MM.1S (cell line): Measurements from ENCODE around the gene EXOC4.

ENCODE experiments used
- EZH2 ChIP-seq: fragments of 300-600 bp; sonication (generic); optimal IDR thresholded peaks from 2 replicates; pipeline ENCODE3; 2017; ENCODE audit warnings: low read depth, mild to moderate bottlenecking, antibody characterized with exemption, low read length, mixed read lengths
- EZH2phosphoT487 ChIP-seq: fragments of 300-600 bp; sonication (generic); IDR thresholded peaks from 2 replicates; pipeline ENCODE4 v1.6.1; 2018; ENCODE audit warnings: antibody characterized with exemption, low read length
- TF ChIP-seq, protein P1 (sequence below): fragments of 300-600 bp; sonication (generic); IDR thresholded peaks from 2 replicates; pipeline ENCODE4 v1.5.1; 2016; ENCODE audit warnings: antibody characterized with exemption, low read length, mixed read lengths

DNA sequence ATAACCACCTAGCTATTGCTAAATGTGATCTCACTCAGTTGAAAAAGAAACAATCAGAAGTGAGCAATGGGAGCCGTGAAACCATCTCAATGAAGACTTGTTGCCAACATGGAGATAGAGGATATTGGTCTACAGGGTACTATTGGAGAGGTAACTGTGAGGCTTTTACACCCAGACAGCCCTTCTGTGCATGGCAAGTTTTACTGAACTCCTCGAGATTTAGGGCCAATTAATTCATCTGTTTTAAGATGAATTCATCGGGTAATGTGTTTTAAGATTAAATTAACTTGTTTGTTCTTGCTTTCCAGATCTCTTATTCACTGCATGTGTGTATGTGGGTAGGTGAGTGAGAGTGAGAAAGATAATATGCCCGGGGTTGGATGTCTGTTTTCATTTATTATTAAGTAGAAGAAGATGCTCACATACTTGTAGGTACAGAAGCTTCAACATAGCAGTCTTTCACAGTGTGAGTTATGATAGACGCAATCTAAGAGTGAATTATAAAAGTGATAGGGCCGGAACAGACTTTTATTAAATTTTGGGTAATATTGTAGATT lies 323.8 kb downstream of the EXOC4 start:
- TF ChIP-seq EZH2phosphoT487: no peak
- TF ChIP-seq, protein P1, sequence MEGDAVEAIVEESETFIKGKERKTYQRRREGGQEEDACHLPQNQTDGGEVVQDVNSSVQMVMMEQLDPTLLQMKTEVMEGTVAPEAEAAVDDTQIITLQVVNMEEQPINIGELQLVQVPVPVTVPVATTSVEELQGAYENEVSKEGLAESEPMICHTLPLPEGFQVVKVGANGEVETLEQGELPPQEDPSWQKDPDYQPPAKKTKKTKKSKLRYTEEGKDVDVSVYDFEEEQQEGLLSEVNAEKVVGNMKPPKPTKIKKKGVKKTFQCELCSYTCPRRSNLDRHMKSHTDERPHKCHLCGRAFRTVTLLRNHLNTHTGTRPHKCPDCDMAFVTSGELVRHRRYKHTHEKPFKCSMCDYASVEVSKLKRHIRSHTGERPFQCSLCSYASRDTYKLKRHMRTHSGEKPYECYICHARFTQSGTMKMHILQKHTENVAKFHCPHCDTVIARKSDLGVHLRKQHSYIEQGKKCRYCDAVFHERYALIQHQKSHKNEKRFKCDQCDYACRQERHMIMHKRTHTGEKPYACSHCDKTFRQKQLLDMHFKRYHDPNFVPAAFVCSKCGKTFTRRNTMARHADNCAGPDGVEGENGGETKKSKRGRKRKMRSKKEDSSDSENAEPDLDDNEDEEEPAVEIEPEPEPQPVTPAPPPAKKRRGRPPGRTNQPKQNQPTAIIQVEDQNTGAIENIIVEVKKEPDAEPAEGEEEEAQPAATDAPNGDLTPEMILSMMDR: no peak
- TF ChIP-seq EZH2: no peak
